Measurements from ENCODE around the gene ANKRD62.
A peak's percentile ranks its signal among the peaks of the same experiment; 100 is the strongest.
"Not testable (repeated sequence)": the region's sequence is repeated elsewhere in the genome, so short reads cannot be mapped to it uniquely, and the experiment has no call there.

ANKRD62 gene

DNA sequence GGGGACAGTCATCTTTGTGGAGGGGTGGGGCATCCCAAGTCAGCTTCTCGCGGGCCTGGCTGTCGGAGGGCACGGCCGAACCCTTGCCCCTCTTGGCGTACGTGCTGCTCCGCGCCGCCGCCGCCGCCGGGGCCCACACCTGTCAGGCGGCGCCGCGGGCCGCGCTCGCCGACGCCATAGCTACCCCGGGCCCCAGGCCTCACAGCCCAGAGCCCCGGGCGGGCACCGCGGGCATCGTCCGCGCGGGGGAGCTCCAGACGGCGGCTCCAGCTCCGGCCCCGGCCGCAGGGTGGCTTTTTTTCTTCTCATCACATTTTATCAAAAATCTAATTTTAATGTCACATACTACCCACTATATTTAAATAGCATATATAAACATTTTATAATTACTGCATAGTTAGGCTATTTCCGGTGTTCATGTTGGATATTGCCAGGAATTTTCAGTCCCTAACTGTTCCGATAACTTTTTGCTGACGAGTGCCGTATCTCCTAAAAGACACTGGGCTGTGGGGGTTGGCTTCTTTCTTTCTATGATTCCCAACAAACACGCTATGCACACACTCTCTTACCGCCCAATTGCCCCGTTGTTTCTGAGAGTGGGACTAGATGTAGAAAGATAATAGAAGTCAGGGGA is 25.2 kb upstream of the ANKRD62 start:
- intact Hi-C loops (cut with DNase I; ENCODE audit: low total_unique reads) = loop anchor here (10.0 kb wide), 1 partner anchor 166 kb away; no protein-coding TSS in a partner anchor
- peak overlapping the region in 1 of 2 donors; percentile 17 for H3K27ac ChIP-seq
- TF ChIP-seq, protein P1, sequence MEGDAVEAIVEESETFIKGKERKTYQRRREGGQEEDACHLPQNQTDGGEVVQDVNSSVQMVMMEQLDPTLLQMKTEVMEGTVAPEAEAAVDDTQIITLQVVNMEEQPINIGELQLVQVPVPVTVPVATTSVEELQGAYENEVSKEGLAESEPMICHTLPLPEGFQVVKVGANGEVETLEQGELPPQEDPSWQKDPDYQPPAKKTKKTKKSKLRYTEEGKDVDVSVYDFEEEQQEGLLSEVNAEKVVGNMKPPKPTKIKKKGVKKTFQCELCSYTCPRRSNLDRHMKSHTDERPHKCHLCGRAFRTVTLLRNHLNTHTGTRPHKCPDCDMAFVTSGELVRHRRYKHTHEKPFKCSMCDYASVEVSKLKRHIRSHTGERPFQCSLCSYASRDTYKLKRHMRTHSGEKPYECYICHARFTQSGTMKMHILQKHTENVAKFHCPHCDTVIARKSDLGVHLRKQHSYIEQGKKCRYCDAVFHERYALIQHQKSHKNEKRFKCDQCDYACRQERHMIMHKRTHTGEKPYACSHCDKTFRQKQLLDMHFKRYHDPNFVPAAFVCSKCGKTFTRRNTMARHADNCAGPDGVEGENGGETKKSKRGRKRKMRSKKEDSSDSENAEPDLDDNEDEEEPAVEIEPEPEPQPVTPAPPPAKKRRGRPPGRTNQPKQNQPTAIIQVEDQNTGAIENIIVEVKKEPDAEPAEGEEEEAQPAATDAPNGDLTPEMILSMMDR (IDR thresholded peaks at IDR 0.05) = peak; percentile 49 to 51
- H3K4me3 ChIP-seq = peak overlapping the region; percentile 28 to 37
- not testable (repeated sequence) for H3K4me1 ChIP-seq, DNase-seq, H3K9me3 ChIP-seq, H3K36me3 ChIP-seq, H3K27me3 ChIP-seq

DNA sequence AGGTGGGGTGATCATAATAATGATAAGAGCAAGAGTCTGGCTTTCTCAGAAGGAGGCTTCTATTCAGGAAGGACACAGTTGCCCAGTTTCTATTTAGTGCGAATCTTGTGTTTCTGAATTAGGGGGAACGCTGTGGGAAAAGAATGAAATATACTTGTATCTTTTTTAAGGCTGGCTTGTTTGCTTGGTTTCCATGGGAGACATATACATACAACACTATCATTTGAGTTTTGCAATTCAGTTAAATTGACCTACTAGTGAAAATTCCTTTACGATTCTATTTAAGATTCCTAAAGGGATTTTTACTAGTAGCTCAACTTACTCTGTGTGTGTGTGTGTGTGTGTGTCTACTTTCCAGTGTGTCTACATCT is 24.7 kb upstream of the ANKRD62 start:
- no peaks in the 10 kb centered on the region for H3K36me3 ChIP-seq
- peak overlapping the region in 1 of 2 donors; percentile 17 for H3K27ac ChIP-seq
- H3K4me3 ChIP-seq = peak overlapping the region; percentile 28 to 37
- H3K4me1 ChIP-seq = no peaks in the 10 kb centered on the region
- DNase-seq = no peak
- no peaks in the 10 kb centered on the region for H3K9me3 ChIP-seq
- TF ChIP-seq, protein P1 (IDR thresholded peaks at IDR 0.05) = no peak
- intact Hi-C loops (cut with DNase I; ENCODE audit: low total_unique reads) = loop anchor here (10.0 kb wide), 1 partner anchor 166 kb away; no protein-coding TSS in a partner anchor
- H3K27me3 ChIP-seq = no peaks in the 10 kb centered on the region

DNA sequence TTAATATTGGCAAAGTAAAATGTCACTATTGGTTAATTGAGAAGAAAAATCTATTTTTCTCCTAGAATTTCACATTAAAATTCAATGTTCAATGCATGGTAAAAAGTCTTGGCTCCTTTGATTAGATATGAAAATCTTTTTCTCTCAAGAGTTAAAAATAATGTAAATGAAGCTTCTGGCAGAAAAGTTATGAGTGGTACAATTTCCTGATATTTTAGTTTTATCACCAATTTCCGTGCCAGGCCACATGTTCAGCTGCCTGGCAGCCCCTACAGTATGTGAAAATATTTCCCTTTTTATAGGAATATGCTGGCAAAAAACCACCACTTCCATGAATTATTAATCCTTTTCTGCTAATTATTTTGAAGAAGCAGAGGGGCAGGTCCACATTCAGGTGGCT is 22.6 kb upstream of the ANKRD62 start:
- H3K36me3 ChIP-seq; intact Hi-C loops (cut with DNase I; ENCODE audit: low total_unique reads); H3K27ac ChIP-seq; DNase-seq; H3K27me3 ChIP-seq; H3K9me3 ChIP-seq; H3K4me3 ChIP-seq; H3K4me1 ChIP-seq: not testable (repeated sequence)

DNA sequence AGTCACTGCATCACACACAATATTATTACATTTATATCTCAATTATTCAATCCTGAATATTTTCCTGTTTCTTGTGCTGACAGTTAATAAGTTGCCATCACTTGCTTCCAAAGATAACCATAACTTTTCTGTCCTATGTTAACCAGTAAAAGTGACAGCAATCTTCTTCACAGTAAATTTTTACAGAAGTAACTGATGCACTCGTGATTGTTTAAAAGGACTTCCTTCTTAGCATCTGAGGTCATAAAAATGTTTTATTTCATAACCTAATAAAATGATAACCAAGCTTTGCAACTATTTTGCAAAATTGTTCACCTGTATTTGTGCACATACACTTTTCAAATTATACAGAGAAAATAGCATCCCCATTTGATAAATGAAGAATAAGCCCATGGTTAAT is 20.6 kb upstream of the ANKRD62 start:
- Histone ChIP-seq H3K9me3 (no peaks in the 10 kb centered on the region), H3K27ac (no peak overlapping the region), H3K27me3 (no peaks in the 10 kb centered on the region), H3K4me1 (no peaks in the 10 kb centered on the region), H3K4me3 (no peak overlapping the region), H3K36me3 (no peaks in the 10 kb centered on the region)
- TF ChIP-seq, protein P1 (IDR thresholded peaks at IDR 0.05) = no peak
- DNase-seq = no peak
- intact Hi-C loops (cut with DNase I; ENCODE audit: low total_unique reads) = no loop called here

DNA sequence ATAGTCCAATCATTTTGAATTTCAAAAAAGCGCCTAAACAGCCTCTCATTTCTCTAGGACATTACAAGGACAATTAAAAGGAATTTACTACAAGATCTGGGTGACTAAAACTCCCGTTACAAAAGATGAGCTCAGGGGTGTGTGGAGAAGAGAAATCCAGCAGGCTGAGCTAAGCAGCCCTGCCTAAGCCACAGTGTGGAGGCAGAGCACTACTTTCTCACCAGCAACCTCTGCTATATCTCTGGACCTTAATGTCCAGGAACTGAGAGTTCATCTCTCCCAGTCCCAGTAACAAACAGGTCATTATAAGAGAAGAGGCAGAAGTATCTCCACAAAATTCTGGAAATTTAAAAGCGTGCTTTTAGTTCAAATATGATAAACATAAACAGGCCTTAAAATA is 18.9 kb upstream of the ANKRD62 start:
- TF ChIP-seq, protein P1 (IDR thresholded peaks at IDR 0.05) = no peak
- Histone ChIP-seq H3K4me1 (peaks cover 0 to 3% (median 2%) of the 10 kb centered on the region in 4 donors), H3K27me3 (no peaks in the 10 kb centered on the region), H3K36me3 (no peaks in the 10 kb centered on the region), H3K9me3 (no peaks in the 10 kb centered on the region), H3K27ac (no peak overlapping the region), H3K4me3 (no peak overlapping the region)
- no peak for DNase-seq
- intact Hi-C loops (cut with DNase I; ENCODE audit: low total_unique reads) = no loop called here

DNA sequence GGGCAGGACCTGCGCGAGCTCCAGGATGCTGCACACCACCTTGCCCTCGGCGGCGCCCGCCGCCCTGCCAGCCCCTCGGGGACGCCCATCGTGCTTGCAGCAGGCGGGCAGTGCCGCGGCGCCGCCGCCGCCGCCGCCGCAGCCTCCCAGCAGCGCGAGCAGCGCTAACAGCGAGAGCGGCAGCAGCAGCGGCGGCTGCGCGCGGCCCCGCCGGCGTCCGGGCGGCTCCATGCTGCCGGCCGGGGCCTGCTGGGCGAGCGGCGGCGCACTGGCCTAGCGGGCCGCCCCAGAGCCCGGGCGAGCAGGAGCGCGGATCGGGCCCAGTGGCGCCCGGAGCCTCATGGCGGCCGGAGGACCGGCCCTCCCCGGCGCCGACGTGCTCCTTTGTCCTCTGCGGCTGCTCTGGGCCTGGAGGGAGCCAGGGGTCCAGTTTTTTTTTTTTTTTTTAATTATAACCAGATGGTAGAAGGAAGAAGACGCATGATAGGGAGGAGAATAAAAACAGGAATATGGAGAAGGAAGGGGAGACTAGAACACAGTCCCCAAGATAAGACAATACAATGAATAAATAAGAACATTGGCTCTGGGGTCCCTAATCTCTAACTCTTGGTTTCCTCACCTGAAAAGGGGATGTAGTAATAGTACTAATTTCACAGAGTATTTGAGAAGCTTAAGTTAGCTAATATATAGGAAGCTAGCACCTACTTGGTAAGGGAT is 17.1 kb upstream of the ANKRD62 start:
- H3K4me1 ChIP-seq = peaks cover 0 to 6% (median 3%) of the 10 kb centered on the region in 4 donors
- H3K4me3 ChIP-seq = peak overlapping the region; percentile 30 to 42
- TF ChIP-seq, protein P1 (IDR thresholded peaks at IDR 0.05) = no peak
- no peaks in the 10 kb centered on the region for H3K36me3 ChIP-seq
- no peak for DNase-seq
- H3K9me3 ChIP-seq = no peaks in the 10 kb centered on the region
- peak overlapping the region; percentile 39 to 50 for H3K27ac ChIP-seq
- no peaks in the 10 kb centered on the region for H3K27me3 ChIP-seq
- intact Hi-C loops (cut with DNase I; ENCODE audit: low total_unique reads) = no loop called here

DNA sequence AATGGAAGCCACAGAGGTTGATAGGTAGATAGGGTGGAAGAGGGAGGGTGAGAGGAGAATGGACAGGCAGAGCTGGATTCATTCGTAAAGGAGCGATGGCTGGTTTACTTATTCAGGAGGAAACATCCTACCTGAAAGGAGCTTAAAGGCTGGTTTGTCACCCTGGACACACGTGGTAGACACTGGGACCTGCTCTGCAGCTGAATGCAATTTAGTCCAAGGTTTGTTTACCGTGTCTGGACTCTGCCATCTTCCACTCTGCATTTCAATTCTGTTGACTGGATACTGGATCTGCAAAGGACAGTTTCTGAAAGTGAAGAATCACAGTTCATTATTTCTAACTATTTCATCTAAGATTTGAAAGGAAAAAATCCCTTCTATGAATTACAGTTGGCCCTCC is 15.6 kb upstream of the ANKRD62 start:
- DNase-seq; intact Hi-C loops (cut with DNase I; ENCODE audit: low total_unique reads): not testable (repeated sequence)

More for the DNA sequence above, 15.6 kb upstream of the ANKRD62 start:
- not testable (repeated sequence) for H3K27ac ChIP-seq, H3K4me1 ChIP-seq, H3K27me3 ChIP-seq, H3K9me3 ChIP-seq, H3K36me3 ChIP-seq, H3K4me3 ChIP-seq

Measured in tibial artery (tissue), 4 donors.